Activated T-cell treated with anti-CD3 and anti-CD28 coated beads for 48 hours (primary cell): ENCODE data around the gene NEK8.
"Not testable (repeated sequence)": the region's sequence is repeated elsewhere in the genome, so short reads cannot be mapped to it uniquely, and the experiment has no call there.

Experiments
- DNase-seq: peaks from one replicate; pipeline ENCODE4 v3.0.0-alpha.2; 2020; ENCODE audit warnings: low read depth

Gene NEK8

DNA sequence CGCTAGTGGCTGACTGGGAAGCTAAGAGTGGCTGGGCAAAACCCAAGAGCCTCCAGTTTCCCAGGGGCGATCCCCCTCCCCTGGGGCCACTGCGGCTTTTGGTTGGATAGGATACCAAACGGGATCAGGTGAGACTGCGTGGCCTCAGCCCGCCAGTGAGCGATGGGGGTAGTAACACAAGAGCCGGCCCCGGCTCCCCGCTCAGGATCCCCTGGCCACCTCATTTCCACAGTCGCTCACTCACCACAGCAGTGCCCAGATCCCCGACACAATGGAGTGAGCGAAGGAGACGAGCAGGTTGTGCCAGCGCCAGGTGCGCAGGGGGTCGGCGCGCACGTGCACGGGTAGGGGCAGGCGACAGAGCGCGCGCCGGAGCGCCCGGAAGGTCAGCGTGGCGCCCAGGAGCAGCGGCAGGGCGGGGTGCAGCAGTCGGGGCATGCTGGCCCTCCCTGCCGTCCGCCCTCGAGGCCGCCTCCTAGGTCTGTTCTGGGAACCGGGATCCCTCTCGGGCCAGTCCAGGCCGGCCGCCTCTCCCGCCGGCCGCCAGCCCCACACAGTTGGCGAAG lies 2.8 kb upstream of the NEK8 start:
- DNase-seq: peak; percentile 73

DNA sequence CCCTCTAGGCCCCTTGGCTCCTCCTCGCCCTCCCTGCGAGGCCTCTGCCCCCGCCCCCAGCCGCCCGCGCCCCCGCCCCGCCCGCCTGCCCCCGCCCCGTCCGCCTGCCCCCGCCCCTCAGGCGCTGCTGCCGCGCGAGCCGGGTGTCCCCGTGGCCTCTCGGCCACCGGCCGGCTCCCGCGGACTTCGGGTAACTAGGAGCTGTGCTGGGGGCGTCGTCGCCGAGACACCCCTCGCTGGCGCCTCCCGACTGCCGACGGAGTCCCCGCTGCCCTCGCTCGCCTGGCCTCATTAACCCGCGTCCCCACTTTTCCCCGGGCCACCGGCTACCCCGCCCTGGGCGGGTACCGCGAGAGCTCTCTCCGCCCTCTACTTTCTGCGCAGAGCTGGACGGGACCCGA lies 2.4 kb upstream of the NEK8 start, which contains the start of gene TLCD1:
TSS of gene TLCD1 (minus strand) at position 8 of the 401 bp plus-strand sequence. CDS start 136 bp downstream, outside the sequence.
- DNase-seq: peak; percentile 78

- DNase-seq: peak; percentile 92
These were observed 1.7 kb upstream of the NEK8 start for GRCh38 chr17:28726627-28727491.

- DNase-seq: no peak
These were observed 1.4 kb downstream of the NEK8 start for GRCh38 chr17:28729950-28730330.

DNA sequence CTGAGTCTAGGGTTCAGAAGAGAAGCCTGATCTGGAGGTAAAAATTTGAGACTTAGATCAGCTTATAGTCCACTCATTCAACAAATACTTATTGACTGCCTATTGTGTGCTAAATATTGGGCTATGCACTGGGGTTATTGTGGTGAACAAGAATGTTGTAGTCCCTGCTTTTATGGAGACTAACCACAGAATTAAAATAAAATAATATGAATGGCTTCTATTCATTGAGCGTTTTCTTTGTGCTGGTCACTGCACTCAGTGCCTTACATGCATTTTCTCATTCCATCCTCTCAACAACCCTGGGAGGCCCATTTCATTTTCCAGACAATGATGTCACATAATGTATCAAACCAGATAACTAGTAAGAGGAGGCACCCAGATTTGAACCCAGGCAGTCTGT lies 4.8 kb downstream of the NEK8 start:
- no peak for DNase-seq

DNA sequence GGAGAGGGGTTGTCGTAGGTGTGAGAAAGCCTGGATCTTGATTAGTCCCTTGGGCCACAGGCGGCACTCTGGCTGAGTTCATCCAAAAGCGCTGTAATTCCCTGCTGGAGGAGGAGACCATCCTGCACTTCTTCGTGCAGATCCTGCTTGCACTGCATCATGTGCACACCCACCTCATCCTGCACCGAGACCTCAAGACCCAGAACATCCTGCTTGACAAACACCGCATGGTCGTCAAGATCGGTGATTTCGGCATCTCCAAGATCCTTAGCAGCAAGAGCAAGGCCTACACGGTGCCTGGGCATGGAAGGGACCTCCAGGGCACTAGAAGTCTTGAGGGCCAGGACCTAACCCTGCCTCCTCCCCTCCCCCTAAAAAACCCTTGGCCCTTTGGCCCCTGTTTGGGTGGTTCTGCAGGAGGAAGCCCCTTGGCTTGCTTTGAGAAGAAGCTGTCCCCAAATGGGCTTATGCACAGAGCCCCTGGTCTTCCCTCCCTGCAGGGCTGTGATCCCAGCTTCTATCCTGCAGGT lies 6.2 kb downstream of the NEK8 start:
- no peak for DNase-seq

DNA sequence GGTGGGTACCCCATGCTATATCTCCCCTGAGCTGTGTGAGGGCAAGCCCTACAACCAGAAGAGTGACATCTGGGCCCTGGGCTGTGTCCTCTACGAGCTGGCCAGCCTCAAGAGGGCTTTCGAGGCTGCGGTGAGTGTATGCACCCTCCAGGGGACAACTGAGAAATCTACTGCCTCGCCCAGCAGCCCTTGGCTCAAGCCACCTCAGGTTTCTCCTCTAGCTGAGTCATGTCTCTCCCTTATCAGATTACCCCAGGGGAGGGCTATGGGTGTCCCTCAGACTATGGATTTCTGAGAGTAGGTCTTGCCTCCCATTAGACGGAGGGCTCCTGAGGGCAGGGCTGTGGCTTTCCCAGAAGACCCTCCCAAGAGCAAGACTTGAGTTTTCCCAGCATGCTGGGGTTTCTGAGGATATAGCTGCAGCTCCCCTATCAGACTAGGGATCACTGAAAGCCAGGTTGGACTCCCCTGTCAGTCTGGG lies 6.7 kb downstream of the NEK8 start:
- no peak for DNase-seq

- not testable (repeated sequence) for DNase-seq
These were observed 7.6 kb downstream of the NEK8 start for GRCh38 chr17:28735913-28736769.

- no peak for DNase-seq
These were observed 8.7 kb downstream of the NEK8 start for GRCh38 chr17:28737316-28737715.

GRCh38 chr17:28737770-28738679 lies 9.4 kb downstream of the NEK8 start:
- DNase-seq: no peak

GRCh38 chr17:28738680-28739384 lies 10.2 kb downstream of the NEK8 start:
- no peak for DNase-seq

GRCh38 chr17:28740406-28741357 lies 12.1 kb downstream of the NEK8 start:
- no peak for DNase-seq

DNA sequence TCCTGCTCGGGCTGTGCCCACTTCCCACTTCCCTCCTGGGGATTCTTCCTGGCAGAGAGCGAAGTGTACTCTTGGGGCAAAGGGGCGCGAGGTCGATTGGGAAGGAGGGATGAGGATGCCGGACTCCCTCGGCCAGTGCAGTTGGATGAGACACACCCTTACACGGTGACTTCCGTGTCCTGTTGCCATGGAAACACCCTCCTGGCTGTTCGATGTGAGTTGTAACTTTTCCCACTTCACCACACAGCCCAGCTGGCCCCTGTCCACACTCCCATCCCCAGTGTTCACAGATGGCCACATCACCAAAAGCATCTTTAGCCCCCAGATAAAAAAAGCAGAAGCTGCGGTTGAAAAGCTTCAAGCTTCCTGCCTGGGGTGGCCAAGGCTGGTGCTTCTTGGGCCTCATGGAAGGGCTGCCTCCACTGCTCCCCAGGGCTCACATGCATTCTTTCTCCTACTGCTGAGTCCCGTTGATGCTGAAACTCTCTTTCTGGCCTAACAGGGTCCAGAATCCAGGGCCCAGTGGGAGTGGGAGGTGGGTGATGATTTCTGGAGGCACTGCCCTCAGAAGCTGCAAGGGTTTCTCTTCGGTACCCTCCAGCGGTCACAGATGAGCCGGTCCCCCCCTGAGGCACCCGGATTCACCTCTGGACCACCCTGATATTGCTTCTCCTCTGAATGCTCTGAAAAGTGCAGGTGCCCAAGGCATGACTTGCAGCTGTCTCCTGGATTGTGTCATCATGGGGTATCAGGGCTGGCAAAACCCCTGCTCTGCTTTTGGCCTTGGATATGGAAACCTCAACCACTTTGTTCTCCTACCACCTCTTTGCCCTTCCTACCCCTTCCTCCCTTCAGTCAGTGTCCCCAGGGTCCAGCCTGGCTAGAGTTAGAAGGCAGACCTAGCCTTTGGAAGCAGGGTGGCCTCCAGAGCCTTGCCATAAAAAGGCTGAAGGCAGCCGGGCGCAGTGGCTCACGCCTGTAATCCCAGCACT lies 13.1 kb downstream of the NEK8 start:
- no peak for DNase-seq

DNA sequence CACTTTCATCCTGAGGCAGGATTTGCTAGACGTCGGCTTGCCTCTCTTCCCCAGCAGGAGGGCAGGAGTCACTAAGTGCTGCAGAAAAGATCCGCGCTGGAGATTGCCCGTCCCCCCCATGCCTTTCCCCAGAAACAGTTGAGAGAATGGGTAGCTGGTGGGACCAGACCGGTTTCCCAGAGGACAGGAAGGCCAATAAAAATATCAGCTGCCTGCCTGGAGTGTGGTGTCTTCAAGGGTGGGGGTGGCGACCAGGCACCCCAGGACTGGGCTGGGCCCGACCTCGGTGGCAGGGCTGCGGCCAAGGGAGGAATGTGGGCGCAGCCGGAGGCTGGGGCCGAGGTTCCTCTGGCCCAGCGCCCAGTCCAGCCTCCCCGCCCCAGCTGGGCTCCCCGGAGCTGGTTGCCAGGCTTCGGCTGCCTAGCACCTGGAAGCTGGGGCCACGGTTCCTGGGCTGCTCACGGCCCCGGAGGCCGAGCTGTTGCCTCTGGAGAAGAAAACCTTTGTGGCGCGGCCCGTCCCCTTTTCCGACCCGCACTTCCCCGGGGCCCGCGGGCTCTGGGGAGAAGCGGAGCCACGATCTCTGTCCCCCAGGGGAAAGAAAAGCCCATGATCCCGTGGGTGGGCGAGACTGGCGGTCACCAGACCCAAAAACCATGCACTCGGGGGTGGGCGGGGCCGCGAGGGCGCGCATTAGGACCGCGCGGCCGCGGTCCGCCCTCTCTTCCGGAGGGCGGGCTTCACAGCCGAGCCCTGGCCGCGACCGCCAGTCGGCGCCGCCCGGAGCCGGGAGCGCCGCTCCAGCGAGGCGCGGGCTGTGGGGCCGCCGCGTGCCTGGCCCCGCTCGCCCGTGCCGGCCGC lies 14.9 kb downstream of the NEK8 start, which contains the start of gene TRAF4:
TSS of gene TRAF4 (plus strand) at position 769 of the 861 bp plus-strand sequence. CDS start 102 bp downstream, outside the sequence.
- peak; percentile 82 for DNase-seq

GRCh38 chr17:28744104-28744971 lies 15.8 kb downstream of the NEK8 start:
- DNase-seq: peak; percentile 70
